ENCODE results near the gene HOOK1.
"Not testable (repeated sequence)": the region's sequence is repeated elsewhere in the genome, so short reads cannot be mapped to it uniquely, and the experiment has no call there.

The HOOK1 gene

DNA sequence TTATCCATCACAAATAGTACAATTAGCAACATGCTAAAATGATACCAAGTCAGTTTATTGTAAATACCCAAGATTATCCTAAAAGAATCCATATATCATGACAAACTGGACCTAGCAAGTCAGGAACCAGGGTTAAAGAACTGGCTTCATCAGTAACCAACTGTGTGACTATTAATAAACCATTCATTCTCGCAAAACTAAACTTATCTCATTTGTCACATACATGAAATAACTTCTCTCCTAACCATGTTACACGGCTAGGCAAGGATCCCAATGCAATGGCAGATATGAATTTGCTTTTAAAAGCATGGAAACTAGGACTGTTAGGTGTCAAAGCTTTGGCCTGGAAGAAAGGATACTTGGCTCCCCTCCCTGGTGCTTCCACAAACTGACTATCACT lies 82.4 kb downstream of the HOOK1 start:
- DNase-seq: no peak

DNA sequence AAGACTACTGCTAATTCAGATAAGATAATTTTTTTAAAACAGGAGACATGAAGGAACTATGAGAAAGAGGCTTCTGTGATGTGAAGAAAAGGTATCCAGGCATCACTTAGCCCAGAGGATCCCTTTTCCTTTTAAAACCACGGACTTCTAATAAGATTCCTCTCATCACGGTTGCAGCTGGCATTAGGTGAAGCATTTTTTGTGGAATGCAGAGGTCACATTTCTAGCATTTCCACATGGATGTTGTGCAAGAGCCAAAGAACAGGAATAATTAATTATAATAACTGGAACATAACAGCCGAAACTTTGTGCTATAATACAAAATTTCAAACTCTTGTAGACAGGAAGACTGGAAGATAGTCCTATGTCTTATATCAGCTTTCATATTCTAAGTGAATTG lies 84.2 kb downstream of the HOOK1 start:
- no peak for DNase-seq

DNA sequence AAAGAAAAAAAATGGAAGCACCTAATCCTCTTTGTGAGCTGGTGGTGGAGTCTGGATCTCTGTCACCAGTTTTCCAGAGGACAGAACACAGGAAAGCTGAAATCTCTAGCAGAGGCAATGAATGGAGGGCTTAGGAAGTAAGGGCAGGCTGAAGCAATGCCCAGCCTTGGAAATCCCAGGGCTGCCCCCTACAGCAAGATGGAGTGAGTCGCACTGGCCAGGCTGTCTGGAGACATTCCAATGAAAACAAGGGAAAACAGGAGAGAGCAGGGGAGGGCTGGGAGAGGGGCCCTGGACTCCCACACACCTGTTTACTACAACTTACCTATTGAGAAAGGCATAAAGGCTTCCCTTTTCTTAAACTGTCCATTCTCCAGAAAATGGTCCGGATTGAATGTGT lies 85.9 kb downstream of the HOOK1 start:
- no peak for DNase-seq

DNA sequence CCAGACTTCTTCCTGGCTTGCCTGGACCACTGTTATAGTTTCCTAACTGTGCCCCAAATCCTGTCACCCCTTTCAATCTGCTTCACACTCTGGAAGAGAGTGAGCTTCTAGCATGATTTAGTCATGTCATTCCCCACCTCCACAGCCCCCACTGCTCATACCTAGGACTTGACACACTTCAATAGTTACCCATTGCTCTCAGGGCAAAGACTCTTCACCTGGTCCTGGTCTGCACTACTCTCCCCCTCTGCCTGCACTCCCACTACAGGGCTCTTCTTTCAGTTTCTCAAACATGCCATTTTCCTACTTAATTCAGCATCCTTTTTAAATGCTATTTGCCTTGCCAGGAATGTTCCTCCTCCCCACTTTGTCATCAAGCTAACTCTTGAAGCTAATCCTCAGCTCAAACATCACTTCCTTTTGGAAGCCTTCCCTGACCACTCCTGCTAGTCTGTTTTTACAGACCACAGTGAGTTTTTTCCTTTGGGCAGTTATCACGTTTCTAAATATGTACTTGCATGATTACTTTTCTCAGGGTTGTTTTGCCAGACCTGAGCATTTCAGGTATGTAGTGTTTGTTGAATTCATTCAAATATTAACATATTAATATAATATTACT lies 87.1 kb downstream of the HOOK1 start:
- DNase-seq: no peak

DNA sequence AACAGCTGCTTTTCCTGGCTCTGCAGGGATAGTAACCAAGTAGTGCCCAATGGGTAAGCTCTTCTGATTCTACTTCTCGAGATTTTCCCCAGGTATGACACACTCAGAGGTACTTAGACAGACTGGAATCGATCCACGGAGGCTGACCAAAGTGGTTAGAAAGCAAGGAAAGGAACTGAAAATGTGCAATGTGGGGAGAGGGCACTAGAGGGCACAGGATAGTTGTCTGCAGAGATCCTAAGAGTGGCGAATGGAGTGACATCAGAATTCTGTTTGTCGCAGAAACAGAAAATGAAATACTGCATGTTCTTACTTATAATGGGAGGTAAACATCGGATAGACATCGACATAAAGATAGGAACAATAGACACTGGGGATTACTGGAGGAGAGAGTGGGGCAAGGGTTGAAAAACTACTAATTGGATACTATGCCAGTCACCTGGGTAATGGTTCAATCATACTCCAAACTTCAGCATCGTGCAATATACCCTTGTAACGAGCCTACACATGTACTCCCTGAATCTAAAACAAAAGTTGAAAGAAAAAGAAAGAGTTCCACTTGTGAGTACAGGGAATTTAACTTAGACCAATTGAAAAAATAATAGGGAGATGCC lies 88.5 kb downstream of the HOOK1 start:
- no peak for DNase-seq

DNA sequence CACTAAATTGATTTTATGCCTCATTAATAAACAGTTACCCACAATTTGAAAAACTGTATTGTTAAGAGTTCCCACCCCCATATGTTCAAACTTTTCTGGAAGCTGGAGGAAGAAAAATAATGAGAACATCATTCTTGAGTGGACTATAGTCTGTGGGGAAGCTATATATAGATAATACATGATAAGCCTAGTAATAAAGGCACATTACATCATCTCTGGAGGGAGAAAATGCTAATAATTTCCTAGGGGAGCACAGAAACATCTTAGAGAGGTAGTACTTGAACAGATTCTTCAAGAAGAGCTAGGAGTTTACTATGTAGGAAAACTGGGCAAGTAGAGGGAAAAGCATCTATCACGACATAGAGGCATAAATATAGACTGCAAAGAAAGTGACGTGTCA lies 92.2 kb downstream of the HOOK1 start:
- DNase-seq: no peak

DNA sequence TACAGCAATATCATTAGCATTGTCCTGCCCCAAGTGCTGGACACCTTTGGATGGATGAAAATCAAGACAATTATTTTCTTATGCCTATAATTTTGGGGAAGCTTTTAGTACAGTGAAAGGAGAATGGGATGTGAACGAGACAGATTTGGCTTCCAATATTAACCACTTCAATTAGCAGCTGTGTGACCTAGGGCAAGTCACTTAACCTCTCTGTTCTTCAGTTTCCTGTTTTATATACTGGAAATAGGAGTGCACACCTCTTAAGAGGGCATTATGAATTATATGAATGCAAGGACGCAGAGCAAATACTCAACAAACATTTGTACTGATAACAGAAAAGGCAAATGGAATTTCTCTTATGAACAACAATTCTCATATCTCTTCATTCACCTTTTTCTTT lies 93.3 kb downstream of the HOOK1 start:
- no peak for DNase-seq

DNA sequence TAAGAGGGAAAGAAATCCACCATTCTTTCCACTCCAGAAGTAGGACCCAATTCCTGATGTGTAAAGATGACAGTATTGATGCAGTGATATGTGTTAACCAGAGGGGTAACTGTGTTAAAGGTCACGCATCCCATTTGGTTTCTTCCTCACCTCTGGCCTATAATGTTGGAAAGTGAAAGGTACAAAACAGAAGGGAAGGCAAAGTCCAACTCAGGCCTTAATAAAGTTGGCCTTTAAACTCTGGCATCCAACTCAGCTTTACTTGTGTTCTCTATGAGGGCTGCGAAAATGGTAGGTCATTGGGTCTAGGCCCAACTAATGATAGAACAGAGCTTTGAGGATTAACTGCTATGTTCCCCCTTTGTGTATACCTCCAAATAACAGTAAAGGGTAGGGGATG lies 93.9 kb downstream of the HOOK1 start:
- DNase-seq: no peak

DNA sequence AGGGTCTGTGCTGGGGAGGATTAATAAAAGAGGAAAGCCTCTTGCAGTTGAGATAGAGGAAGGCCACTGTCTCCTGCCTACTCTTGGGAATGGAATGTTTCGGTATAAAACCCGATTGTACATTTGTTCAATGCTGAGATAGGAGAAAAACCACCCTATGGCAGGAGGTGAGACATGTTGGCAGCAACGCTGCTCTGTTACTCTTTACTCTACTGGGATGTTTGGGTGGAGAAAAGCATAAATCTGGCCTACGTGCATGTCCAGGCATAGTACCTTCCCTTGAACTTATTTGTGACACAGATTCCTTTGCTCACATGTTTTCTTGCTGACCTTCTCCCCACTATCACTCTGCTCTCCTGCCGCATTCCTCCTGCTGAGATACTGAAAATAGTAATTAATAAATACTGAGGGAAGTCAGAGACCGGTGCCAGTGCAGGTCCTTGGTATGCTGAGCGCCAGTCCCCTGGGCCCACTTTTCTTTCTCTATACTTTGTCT lies 100.1 kb downstream of the HOOK1 start:
- not testable (repeated sequence) for DNase-seq

DNA sequence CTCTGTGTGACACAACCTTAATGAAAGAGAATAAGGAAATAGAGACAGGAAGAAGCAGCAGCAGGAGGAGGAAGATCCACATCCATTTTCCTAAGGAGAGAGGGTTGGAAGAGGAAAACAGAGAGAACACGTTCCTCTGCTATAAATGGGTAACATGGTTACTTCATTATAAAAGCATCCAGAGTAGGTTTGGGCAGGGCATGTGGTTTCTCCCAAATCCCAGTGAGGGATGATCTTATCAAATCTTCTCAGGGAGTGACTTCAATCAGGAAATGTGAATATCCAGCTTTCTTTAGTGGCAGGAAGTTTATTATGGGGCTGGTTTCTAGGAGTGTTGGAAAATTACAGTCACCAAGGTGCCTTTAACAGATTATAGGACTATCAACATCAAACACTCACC lies 100.8 kb downstream of the HOOK1 start:
- DNase-seq: no peak

DNA sequence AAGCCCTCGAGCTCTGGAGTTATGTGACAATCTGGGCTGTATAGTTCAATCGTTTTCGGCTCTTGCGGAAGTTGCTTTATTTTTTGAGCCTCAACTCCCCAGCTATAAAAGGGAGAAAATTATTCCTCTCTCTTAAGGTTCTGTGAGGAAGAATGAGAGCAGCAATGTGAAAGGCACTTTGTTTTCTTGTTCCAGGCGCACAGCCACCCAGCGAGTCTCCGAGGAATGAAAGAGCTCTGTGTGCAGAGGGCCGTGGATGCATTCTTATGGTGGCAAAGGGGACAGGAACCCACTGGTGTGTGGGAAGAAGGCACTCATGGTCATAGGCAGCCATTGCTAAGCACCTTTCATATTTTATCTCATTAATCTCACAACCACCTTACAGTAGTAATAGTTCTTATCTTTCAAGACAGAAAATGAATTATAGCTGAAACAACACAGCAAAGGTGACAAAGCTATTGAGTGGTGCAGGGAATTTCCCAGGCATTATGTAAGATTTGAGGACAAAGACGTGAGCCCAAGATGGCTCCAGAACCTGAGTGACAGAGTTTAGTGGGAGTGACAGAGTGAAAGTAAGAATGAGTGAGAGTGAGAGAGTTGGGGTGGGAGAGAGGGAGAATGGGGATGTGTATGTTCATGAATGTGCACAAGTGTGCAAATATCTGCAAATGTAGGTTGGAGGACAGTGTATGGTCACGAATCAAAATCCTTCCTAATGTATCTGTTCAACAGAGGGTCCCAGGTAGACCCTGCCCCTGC lies 102.5 kb downstream of the HOOK1 start:
- DNase-seq: no peak

DNA sequence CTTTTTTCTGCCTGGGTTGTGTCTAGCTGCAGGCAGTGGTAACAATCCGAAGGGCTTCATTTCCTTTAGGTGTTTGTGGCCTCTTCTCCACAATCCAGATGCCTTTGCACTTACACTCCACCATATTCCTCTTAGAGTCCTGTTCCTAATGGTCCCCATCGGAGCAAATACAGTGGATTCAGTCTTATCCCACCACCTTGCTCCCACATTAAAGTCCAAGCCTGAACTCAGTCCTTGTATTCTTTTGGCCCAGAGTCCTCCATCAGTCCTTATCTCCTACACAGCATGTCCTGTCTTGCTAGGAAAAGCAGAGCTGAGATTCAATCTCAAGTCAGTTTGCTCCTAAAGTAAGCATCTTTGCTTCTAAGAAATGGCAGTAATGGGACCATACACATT lies 103.0 kb downstream of the HOOK1 start:
- no peak for DNase-seq

DNA sequence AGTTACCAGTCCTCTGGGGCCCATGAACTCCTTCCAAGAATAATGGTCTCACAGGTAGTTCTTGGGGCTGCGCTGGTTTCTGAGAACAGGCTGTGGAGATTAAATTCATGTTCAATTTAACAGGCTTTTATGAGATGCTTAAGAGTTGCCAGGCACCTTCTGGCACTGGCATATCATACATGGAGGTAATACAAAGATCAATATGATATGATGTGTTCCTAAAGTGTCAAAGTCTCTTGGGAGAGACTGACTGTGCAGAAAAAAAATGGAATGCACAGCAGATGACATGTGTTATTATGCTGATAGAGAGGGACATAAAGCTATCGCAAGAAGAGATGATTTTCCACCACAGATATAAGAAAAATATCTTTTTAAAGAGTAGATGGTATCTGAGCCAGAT lies 105.0 kb downstream of the HOOK1 start:
- no peak for DNase-seq

DNA sequence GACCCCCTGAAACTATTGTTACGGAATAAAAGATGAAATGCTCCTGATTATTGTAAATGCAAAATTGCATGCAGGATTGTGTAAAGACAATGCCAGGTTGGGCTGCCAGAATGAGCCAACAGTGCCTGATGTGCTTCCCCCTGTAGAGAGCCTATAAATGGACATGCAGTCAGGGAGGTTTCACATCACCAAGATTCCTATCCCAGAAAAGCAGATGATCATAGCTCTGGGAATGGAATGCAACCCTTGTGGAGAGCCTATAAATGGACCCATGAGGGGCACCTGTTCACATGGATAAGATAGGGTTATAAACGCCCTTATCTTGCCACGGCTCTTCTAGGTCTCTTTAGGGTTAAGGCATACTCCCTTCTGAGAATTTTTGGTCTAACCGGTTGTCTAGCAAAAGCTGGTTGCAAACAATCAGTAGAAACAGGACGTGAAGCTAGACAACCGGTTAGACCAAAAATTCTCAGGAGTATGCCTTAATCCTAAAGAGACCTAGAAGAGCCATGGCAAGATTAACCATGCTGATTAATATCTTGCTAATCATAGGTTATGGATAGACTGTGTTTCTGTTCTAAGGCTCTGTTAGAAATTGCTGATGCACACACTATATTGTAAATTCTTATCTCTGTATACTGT lies 106.6 kb downstream of the HOOK1 start:
- DNase-seq: not testable (repeated sequence)

DNA sequence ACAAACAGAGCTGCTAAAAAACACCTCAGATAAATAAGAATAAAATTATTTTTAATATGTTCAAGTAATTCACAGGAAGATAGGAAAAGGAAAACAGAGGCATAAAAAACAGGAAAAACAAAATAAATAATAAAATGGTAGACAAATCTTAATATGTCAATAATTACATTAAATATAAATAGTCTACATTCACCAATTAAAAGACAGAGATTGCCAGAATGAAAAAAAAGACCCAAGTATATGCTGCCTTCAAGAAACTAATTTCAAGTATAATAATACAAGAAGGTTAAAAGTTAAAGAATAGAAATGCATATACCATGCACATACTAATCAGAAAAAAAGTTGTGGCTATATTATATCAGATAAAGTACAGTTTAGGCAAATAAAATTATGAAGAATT lies 109.9 kb downstream of the HOOK1 start:
- DNase-seq: no peak
